GM19025 (cell line): ENCODE results near the gene EPSTI1.
"Not testable (repeated sequence)": the region's sequence is repeated elsewhere in the genome, so short reads cannot be mapped to it uniquely, and the experiment has no call there.

Source experiments
- ATAC-seq: cut with Tn5 transposase; IDR thresholded peaks from one replicate; pipeline ENCODE4 v1.9.1; 2021; ENCODE audit warnings: mild to moderate bottlenecking, low read depth, moderate library complexity; ENCODE audit not compliant: unreplicated experiment

The EPSTI1 gene

DNA sequence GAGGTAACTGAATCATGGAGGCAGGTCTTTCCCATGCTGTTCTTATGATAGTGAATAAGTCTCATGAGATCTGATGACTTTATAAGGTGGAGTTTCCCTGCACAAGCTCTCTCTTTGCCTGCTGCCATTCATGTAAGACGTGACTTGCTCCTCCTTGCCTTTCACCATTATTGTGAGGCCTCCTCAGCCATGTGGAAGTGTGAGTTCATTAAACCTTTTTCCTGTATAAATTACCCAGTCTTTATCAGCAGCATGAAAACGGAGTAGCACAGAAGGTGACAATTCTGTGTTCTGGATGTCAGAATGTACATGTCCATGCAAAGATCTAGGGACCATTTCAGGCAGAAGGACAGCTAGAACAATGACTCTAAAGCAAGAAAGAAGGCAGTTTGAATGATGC, 129.7 kb downstream of the EPSTI1 start:
- not testable (repeated sequence) for ATAC-seq

DNA sequence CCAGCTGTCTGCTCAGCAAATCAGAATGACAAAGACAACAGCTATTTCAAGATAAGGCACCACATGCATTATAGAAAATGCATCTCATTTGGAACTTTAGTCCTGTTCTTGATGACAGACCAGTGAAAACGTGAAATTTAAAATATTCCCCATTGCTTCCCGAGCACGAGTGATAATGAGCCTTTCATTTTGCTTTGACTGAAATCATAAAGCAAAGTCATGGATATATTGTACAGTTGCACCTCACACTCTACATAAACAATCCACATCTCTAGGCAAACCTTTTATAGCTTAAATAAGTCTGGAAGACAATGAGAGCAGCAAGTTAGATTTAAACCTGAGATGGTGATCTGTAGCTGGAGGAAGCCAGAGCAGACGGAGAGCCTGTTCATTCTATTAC, 131.6 kb downstream of the EPSTI1 start:
- ATAC-seq = no peak

DNA sequence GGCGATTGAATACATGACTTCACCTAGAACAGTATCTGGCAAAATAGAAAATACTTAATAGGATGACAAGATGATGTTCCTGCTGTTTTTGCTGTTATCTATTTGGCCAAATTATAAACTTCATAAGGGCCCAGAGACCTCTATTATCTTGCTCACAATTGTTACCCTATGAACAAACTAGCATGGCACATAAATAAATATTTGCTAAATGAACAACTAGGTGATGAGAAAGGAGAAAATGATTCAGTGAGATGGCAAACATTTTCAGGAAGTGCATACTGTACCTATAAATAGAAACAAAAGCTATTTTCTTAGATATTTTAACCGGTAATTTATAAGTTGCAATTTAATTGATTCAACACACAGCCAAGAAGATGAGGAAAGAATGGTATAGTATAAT, 132.3 kb downstream of the EPSTI1 start:
- no peak for ATAC-seq

DNA sequence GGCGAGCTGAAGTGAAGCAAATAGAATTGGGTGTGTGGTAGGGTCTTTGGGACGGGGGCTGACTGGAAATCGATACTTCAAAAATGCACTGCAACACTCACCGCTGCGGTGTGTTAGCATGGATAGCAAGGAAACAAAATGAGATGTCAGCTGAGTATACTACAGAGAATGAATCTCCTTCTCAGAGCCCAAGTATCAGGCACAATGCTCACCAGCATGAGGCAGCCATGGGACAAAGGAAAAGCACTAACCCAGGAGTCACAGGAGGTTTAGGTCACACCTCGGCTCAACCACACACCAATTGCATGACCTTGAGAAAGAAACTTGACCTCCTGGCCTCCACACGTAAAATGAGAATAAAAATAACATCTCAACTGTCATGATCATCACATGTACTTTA, 136.6 kb downstream of the EPSTI1 start:
- ATAC-seq = no peak

DNA sequence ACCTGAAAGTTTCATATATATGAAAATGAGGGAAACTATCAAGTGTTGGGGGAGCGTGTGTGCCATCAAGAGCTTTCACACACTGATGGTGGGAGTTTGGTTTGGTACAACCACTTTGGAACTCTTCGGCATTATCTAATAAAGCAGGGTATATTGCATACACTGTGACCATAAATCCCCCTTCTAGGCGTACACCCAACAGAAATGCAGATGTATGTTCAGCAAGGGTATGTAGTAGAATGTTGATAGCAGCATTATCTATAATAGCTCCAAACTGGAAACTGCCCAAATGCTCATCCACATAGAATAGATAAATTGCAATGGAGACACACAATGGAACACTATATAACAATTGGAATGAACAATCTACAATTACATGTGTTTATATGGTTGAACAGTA, 139.9 kb downstream of the EPSTI1 start:
- no peak for ATAC-seq

DNA sequence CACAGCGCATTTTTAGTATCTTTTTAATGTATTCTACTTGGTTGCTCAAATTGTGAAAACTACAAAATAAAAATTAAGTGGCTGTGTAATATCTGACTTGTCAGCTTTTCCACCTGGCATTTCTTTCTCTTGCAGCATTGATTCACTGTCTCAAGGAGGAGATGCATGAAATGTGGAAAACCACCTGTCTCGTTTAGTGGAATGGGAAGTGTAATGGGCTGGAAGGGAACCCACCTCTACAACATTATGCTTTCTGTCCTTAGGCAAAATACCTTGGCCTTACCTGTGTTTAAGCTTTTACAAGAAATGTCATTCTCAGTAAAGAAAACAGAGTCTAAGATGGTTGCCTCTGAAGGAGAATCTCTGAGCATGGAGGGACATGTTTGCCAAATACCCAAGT, 142.8 kb downstream of the EPSTI1 start:
- no peak for ATAC-seq

DNA sequence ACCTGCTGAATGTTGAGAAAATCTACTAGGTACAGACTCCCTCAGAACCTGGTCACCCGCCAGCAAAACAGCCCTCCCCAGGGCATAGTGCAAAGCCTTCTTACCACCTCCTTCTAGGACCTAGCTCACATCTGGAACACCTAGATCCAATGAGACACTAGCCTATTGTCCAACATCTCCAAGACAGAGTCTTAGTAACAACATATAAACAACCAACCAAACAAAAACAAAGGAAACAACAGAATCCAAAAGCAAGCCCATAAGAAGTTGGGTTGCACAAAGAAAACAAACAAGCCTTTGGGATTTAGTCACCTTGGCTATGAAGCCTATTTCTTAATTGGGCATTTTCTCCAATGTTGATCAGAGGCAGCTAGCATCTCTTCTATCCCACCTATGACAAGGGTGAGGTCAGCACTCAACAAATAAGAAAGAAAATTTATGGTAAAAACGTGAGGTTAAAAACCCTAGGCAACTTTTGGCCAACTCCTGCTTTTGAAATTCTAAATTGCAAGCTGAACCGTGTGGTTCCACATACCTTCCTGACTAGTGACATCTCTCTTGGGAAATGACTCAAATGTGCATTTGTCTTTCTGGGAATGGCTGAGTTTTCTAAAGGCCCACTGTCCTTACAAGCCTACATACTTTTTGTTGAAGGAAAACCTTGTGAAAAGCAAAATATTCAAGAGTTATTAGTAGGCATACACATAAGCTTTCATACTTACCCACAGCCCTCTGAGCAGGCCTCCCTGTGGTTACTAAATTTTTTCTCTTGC, 144.0 kb downstream of the EPSTI1 start:
- ATAC-seq = no peak

DNA sequence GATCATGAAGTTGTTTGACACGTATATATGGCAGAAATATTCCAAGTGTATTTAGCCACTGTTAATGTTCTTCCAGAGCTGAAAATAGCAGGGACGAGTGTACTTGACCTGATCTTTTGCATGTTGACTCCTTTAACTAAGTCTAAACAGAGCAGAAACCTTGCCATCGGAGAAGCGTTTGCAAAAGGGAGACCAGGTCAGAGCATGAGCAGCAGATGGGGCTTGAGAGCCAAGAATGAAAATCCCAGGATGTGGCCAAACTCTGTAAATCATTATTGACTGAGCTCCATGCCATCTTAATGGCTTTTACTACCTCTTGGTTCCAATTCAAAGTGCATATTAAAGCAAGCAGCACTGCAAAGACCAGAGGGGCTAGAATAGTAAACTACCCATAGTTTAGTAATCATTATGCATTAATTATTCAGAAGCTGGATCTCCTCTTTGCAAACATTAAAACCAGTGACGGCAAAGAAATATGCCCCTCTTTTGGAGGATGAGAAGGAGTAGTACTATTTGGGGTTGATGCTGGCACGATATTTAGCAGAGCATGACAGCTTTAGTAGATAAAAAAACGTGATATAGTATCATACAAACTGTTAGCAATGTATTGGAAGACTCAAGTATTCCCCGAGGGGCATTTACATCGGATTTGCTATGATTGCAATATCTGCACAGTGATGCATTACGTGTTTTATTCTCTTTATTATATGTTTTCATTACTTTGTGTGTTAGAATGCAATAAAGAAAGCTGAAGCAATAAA, 154.9 kb downstream of the EPSTI1 start:
- ATAC-seq = no peak
